GM23338 (cell line): Measurements from ENCODE around the gene GRAMD4. TPM values are rescaled to one million over a fixed set of nuclear protein-coding genes. Genes with fewer than 3 reads are reported as not detected.

Experiments
- ATAC-seq: fragments of 200-7000 bp; cut with Tn5 transposase; 3 replicates; pipeline ENCODE4 v1.9.1; 2020
- DNase-seq: peaks from one replicate; pipeline ENCODE4 v3.0.0-alpha.2; 2015; ENCODE audit warnings: low spot score
- H2AFZ ChIP-seq: fragments of 200-600 bp; sonication (generic); 2 replicates; pipeline ENCODE4 v1.8.0; 2016; ENCODE audit warnings: antibody characterized with exemption, mild to moderate bottlenecking, moderate library complexity
- H3F3A ChIP-seq: fragments of 200-600 bp; sonication (generic); replicated peaks from 2 replicates; pipeline ENCODE4 v1.8.0; 2017; ENCODE audit warnings: antibody characterized with exemption, mixed run types, low read depth
- H3K27ac ChIP-seq: fragments of 200-600 bp; sonication (generic); 2 replicates; pipeline ENCODE4 v1.6.1; 2016; ENCODE audit warnings: low read depth
- H3K27me3 ChIP-seq: fragments of 200-600 bp; sonication (generic); 2 replicates; pipeline ENCODE4 v1.8.0; 2016; ENCODE audit warnings: mild to moderate bottlenecking, mixed run types, moderate library complexity; ENCODE audit not compliant: insufficient read depth
- H3K36me3 ChIP-seq: fragments of 200-600 bp; sonication (generic); 2 replicates; pipeline ENCODE4 v1.8.0; 2016; ENCODE audit warnings: mild to moderate bottlenecking; ENCODE audit not compliant: insufficient read depth
- H3K4me1 ChIP-seq: fragments of 200-600 bp; sonication (generic); 2 replicates; pipeline ENCODE4 v1.8.0; 2016; ENCODE audit warnings: mild to moderate bottlenecking, moderate library complexity; ENCODE audit not compliant: insufficient read depth
- H3K4me2 ChIP-seq: fragments of 200-600 bp; sonication (generic); 2 replicates; pipeline ENCODE4 v1.7.1; 2017; ENCODE audit warnings: mixed run types
- H3K4me3 ChIP-seq: fragments of 200-600 bp; sonication (generic); 2 replicates; pipeline ENCODE4 v1.6.1; 2016; ENCODE audit warnings: mixed run types
- H3K79me2 ChIP-seq: fragments of 200-600 bp; sonication (generic); replicated peaks from 2 replicates; pipeline ENCODE4 v1.8.0; 2017; ENCODE audit warnings: mild to moderate bottlenecking; ENCODE audit not compliant: insufficient read depth
- H3K9me2 ChIP-seq: fragments of 200-600 bp; sonication (generic); 2 replicates; pipeline ENCODE4 v1.8.0; 2017; ENCODE audit not compliant: insufficient read depth
- H4K20me1 ChIP-seq: fragments of 200-600 bp; sonication (generic); replicated peaks from 2 replicates; pipeline ENCODE4 v1.8.0; 2017; ENCODE audit warnings: mild to moderate bottlenecking; ENCODE audit not compliant: insufficient read depth
- H3K27ac Mint-ChIP-seq: 2 replicates; pipeline ENCODE4 v1.8.0; 2020; ENCODE audit warnings: inconsistent platforms, mild to moderate bottlenecking, moderate library complexity, mixed read lengths
- H3K27me3 Mint-ChIP-seq: 3 replicates; pipeline ENCODE4 v1.8.0; 2022; ENCODE audit warnings: low read depth, mild to moderate bottlenecking, moderate library complexity, mixed read lengths, inconsistent platforms; ENCODE audit not compliant: insufficient read depth, poor library complexity
- H3K36me3 Mint-ChIP-seq: 3 replicates; pipeline ENCODE4 v1.8.0; 2021; ENCODE audit warnings: low read depth, mild to moderate bottlenecking, inconsistent platforms, moderate library complexity, mixed read lengths
- H3K4me1 Mint-ChIP-seq: 3 replicates; pipeline ENCODE4 v1.8.0; 2020; ENCODE audit warnings: mild to moderate bottlenecking, inconsistent platforms, mixed read lengths
- H3K4me3 Mint-ChIP-seq: 3 replicates; pipeline ENCODE4 v1.8.0; 2021; ENCODE audit warnings: moderate library complexity, mild to moderate bottlenecking, inconsistent platforms, mixed read lengths
- H3K9me3 Mint-ChIP-seq: 3 replicates; pipeline ENCODE4 v1.8.0; 2020; ENCODE audit warnings: moderate library complexity, mild to moderate bottlenecking, inconsistent platforms, mixed read lengths
- CREB1 ChIP-seq: fragments of 250-450 bp; sonication (Bioruptor Pico); IDR thresholded peaks from 2 replicates; pipeline ENCODE4 v1.5.0; 2020; ENCODE audit warnings: low read depth, mild to moderate bottlenecking, moderate library complexity
- EZH2 ChIP-seq: fragments of 200-600 bp; sonication (generic); IDR thresholded peaks from one replicate; pipeline ENCODE4 v1.8.0; 2017; ENCODE audit warnings: antibody characterized with exemption, mild to moderate bottlenecking, low read depth; ENCODE audit not compliant: unreplicated experiment
- EZH2phosphoT487 ChIP-seq: fragments of 200-600 bp; sonication (generic); IDR thresholded peaks from one replicate; pipeline ENCODE4 v1.8.1; 2018; ENCODE audit warnings: antibody characterized with exemption; ENCODE audit not compliant: unreplicated experiment
- JUNB ChIP-seq: IDR thresholded peaks from one replicate; pipeline ENCODE4 v1.6.1; 2016; ENCODE audit warnings: antibody characterized with exemption; ENCODE audit not compliant: unreplicated experiment
- NANOG ChIP-seq: IDR thresholded peaks from 2 replicates; pipeline ENCODE4 v1.6.1; 2016; ENCODE audit warnings: antibody characterized with exemption, borderline replicate concordance
- POLR2AphosphoS5 ChIP-seq: IDR thresholded peaks from 2 replicates; pipeline ENCODE4 v1.6.1; 2016; ENCODE audit warnings: antibody characterized with exemption, low read depth
- REST ChIP-seq: IDR thresholded peaks from one replicate; pipeline ENCODE4 v1.6.1; 2018; ENCODE audit warnings: antibody characterized with exemption; ENCODE audit not compliant: unreplicated experiment
- STAT1 ChIP-seq: IDR thresholded peaks from one replicate; pipeline ENCODE4 v1.6.1; 2016; ENCODE audit warnings: antibody characterized with exemption; ENCODE audit not compliant: unreplicated experiment
- ZNF114 ChIP-seq: fragments of 250-450 bp; sonication (Bioruptor Pico); IDR thresholded peaks from 2 replicates; pipeline ENCODE4 v1.5.0; 2020; ENCODE audit warnings: mild to moderate bottlenecking, moderate library complexity
- ZNF331 ChIP-seq: fragments of 250-450 bp; sonication (Bioruptor Pico); IDR thresholded peaks from 2 replicates; pipeline ENCODE4 v1.5.0; 2020; ENCODE audit warnings: low read depth, mild to moderate bottlenecking, moderate library complexity
- polyA plus RNA-seq: library from polyadenylated mRNA; unstranded; fragments of >200 nt; fragmentation: Nextera tagmentation; extraction: Ambion mirVana; gene quantifications from 2 replicates; pipeline ENCODE4 v1.2.1, GENCODE V29; 2016
- total RNA-seq: library from RNA; depleted of rRNA; stranded (reverse); fragments of >200 nt; shearing (Covaris generic); gene quantifications from 2 replicates; pipeline ENCODE4 v1.2.3, GENCODE V29; 2014
- TF ChIP-seq, protein P1 (sequence below), 2 experiments: fragments of 200-600 bp in 1 of 2; sonication (generic) in 1 of 2; conservative IDR thresholded peaks; 2 replicates each; pipeline versions ENCODE4 v1.5.1 to v1.6.1; 2016 to 2017; ENCODE audit warnings: antibody characterized with exemption in 2 of 2, low read depth in 2 of 2, mild to moderate bottlenecking in 2 of 2, moderate library complexity in 1 of 2
- TF ChIP-seq, protein P2 (sequence below): IDR thresholded peaks from 2 replicates; pipeline ENCODE4 v1.6.1; 2016; ENCODE audit warnings: antibody characterized with exemption

GRAMD4 gene
- total and polyA plus RNA-seq, 2 experiments from 2014 or later: 2.7 to 81.8 TPM

- DNase-seq (no peak), ATAC-seq (no peak)
- no peaks in the 10 kb centered on the region for H3K27me3 ChIP-seq
- peaks cover 14% of the 10 kb centered on the region for H3K27me3 Mint-ChIP-seq
- no peaks in the 10 kb centered on the region for H3K36me3 ChIP-seq
- no peaks in the 10 kb centered on the region for H3F3A ChIP-seq
- H2AFZ ChIP-seq: no peak overlapping the region
- no peak overlapping the region for H3K27ac ChIP-seq
- no peaks in the 10 kb centered on the region for H3K4me1 ChIP-seq
- H4K20me1 ChIP-seq: no peaks in the 10 kb centered on the region
- H3K4me3 Mint-ChIP-seq: no peak overlapping the region
- H3K79me2 ChIP-seq: no peaks in the 10 kb centered on the region
- no peak overlapping the region for H3K4me2 ChIP-seq
- H3K27ac Mint-ChIP-seq: no peak overlapping the region
- no peaks in the 10 kb centered on the region for H3K36me3 Mint-ChIP-seq
- H3K4me1 Mint-ChIP-seq: peaks cover 13% of the 10 kb centered on the region
- no peaks in the 10 kb centered on the region for H3K9me2 ChIP-seq
- no peak for TF ChIP-seq POLR2AphosphoS5
- TF ChIP-seq STAT1: no peak
- TF ChIP-seq CREB1: no peak
- TF ChIP-seq, protein P1, sequence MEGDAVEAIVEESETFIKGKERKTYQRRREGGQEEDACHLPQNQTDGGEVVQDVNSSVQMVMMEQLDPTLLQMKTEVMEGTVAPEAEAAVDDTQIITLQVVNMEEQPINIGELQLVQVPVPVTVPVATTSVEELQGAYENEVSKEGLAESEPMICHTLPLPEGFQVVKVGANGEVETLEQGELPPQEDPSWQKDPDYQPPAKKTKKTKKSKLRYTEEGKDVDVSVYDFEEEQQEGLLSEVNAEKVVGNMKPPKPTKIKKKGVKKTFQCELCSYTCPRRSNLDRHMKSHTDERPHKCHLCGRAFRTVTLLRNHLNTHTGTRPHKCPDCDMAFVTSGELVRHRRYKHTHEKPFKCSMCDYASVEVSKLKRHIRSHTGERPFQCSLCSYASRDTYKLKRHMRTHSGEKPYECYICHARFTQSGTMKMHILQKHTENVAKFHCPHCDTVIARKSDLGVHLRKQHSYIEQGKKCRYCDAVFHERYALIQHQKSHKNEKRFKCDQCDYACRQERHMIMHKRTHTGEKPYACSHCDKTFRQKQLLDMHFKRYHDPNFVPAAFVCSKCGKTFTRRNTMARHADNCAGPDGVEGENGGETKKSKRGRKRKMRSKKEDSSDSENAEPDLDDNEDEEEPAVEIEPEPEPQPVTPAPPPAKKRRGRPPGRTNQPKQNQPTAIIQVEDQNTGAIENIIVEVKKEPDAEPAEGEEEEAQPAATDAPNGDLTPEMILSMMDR (conservative IDR thresholded peaks at IDR 0.05; ENCODE audit: low read depth in 2 of 2): no peak
- TF ChIP-seq, protein P2, sequence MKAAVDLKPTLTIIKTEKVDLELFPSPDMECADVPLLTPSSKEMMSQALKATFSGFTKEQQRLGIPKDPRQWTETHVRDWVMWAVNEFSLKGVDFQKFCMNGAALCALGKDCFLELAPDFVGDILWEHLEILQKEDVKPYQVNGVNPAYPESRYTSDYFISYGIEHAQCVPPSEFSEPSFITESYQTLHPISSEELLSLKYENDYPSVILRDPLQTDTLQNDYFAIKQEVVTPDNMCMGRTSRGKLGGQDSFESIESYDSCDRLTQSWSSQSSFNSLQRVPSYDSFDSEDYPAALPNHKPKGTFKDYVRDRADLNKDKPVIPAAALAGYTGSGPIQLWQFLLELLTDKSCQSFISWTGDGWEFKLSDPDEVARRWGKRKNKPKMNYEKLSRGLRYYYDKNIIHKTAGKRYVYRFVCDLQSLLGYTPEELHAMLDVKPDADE: no peak
- TF ChIP-seq EZH2: no peak
- no peak for TF ChIP-seq NANOG
- TF ChIP-seq ZNF331 (CRISPR knock-in tag): no peak
- TF ChIP-seq EZH2phosphoT487: no peak
- TF ChIP-seq ZNF114 (CRISPR knock-in tag): no peak
- no peak for TF ChIP-seq JUNB
- no peaks in the 10 kb centered on the region for H3K9me3 Mint-ChIP-seq
- H3K4me3 ChIP-seq: no peak overlapping the region
Measured at GRCh38 chr22:46654927-46655595, 34.9 kb downstream of the GRAMD4 start.

DNA sequence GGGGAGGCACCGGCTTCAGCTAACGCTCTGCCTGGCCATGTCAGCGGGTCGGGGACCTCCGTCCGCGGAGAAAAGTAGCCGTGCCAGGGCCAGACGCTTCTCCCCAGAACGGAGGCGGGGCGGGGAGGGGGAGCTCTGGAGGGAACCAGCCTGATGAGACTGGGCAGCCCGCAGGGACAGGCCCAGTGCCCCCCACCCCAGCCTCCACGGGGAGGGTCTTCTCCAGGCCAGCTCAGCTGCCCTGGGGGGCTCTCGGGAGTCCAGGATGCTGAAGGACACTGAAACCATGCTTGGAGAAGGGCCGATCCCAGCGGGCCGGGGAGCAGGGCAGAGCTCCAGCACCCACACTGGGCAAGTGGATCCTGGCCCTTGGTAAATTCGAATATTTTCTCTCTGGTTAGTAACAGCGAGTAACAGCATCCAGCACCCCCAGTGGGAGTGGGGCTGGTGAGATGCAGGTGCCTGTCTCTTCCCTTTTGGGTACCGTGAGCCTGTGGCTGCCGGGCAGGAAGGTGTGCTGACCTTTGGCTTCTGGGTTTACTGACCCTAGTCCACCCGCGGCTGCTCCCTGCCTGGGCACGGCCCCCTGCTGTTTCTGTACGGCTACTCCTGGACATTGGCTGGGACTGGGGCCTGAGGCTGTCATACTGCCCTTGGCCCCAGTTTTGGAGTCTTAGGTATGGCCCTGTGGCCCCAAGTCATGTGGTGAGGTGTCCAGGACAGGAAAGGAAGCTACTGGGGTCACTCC lies 35.8 kb downstream of the GRAMD4 start:
- Histone ChIP-seq H3K4me1 (no peaks in the 10 kb centered on the region), H3K4me2 (no peak overlapping the region), H3K4me3 (no peak overlapping the region), H3K36me3 (no peaks in the 10 kb centered on the region), H3K27ac (no peak overlapping the region), H4K20me1 (no peaks in the 10 kb centered on the region), H3K9me2 (no peaks in the 10 kb centered on the region), H3K27me3 (no peaks in the 10 kb centered on the region), H3F3A (no peaks in the 10 kb centered on the region), H2AFZ (no peak overlapping the region), H3K79me2 (no peaks in the 10 kb centered on the region)
- Mint-ChIP-seq H3K4me1 (peaks cover 22% of the 10 kb centered on the region), H3K27ac (no peak overlapping the region), H3K36me3 (no peaks in the 10 kb centered on the region), H3K27me3 (peaks cover 14% of the 10 kb centered on the region), H3K9me3 (no peaks in the 10 kb centered on the region), H3K4me3 (no peak overlapping the region)
- ATAC-seq (no peak), DNase-seq (no peak)
- TF ChIP-seq POLR2AphosphoS5 (no peak), REST (no peak), JUNB (no peak)
- TF ChIP-seq, protein P1 (conservative IDR thresholded peaks at IDR 0.05; ENCODE audit: low read depth in 2 of 2): no peak
- TF ChIP-seq, protein P2: no peak
